Lung (tissue), 12 donors: ENCODE data around the gene TBCD. TPM values are rescaled to one million over a fixed set of nuclear protein-coding genes. Genes with fewer than 3 reads are reported as not detected.

ENCODE experiments used
- ATAC-seq: fragments of 200-7000 bp; cut with Tn5 transposase; one replicate; pipeline ENCODE4 v1.9.1; 2020; ENCODE audit warnings: moderate number of reproducible peaks; ENCODE audit not compliant: insufficient read depth, low FRiP score
- DNase-seq, 3 donors: peaks; one replicate each; pipeline ENCODE4 v3.0.0-alpha.2; 2013 to 2017
- H3K27ac ChIP-seq, 2 donors: one replicate each; pipeline ENCODE4 v1.5.1; 2013; ENCODE audit warnings: mild to moderate bottlenecking in 2 of 2, moderate library complexity in 2 of 2, control low read depth in 1 of 2, inconsistent platforms in 1 of 2, low read depth in 1 of 2, low read length in 1 of 2
- H3K27me3 ChIP-seq, 3 donors: one replicate each; pipeline ENCODE4 v1.5.1; 2013; ENCODE audit warnings: low read length in 2 of 3; ENCODE audit not compliant: control insufficient read depth in 3 of 3, insufficient read depth in 3 of 3
- H3K36me3 ChIP-seq, 4 donors: one replicate each; pipeline ENCODE4 v1.5.1; 2013; ENCODE audit warnings: low read length in 4 of 4, mild to moderate bottlenecking in 1 of 4, moderate library complexity in 1 of 4; ENCODE audit not compliant: control insufficient read depth in 4 of 4, insufficient read depth in 4 of 4
- H3K4me1 ChIP-seq, 5 donors: one replicate each; pipeline ENCODE4 v1.5.1; 2013; ENCODE audit warnings: low read length in 5 of 5, mild to moderate bottlenecking in 2 of 5, moderate library complexity in 1 of 5; ENCODE audit not compliant: control insufficient read depth in 5 of 5, insufficient read depth in 5 of 5
- H3K4me3 ChIP-seq: one replicate; pipeline ENCODE4 v1.5.1; 2013; ENCODE audit warnings: mild to moderate bottlenecking, control low read depth, moderate library complexity
- H3K9ac ChIP-seq, 2 donors: one replicate each; pipeline ENCODE4 v1.5.1; 2013; ENCODE audit warnings: low read length in 2 of 2, control low read depth in 1 of 2; ENCODE audit not compliant: insufficient read depth in 1 of 2
- H3K9me3 ChIP-seq, 4 donors: one replicate each; pipeline ENCODE4 v1.5.1; 2013; ENCODE audit warnings: low read length in 3 of 4, mild to moderate bottlenecking in 1 of 4, moderate library complexity in 1 of 4; ENCODE audit not compliant: control insufficient read depth in 4 of 4, insufficient read depth in 3 of 4
- CTCF ChIP-seq: IDR thresholded peaks from 2 replicates; pipeline ENCODE4 v1.5.1; 2012; ENCODE audit warnings: mild to moderate bottlenecking; ENCODE audit errors: control extremely low read depth, extremely low read depth
- WGBS, 2 donors: extraction: QIAGEN DNeasy Blood & Tissue Kit; methylation state at CpG; one replicate each; pipeline ENCODE4 v1.1.7; 2013; 5-methylcytosine and 5-hydroxymethylcytosine counted together
- polyA plus RNA-seq, 2 donors: library from polyadenylated mRNA; stranded (reverse); fragments of 200-250 nt; gene quantifications; one replicate each; pipeline ENCODE4 v1.2.1, GENCODE V29; 2013
- total RNA-seq, 2 donors: library from RNA; depleted of rRNA in 1 of 2; stranded (reverse); fragments of >200 nt in 1 of 2; gene quantifications; one replicate each; pipeline ENCODE4 v1.2.1, GENCODE V29; 2014 to 2021
- donor health status: control.
- donor health status: control.
- donor health status: Bipolar disorder and iron deficiency.
- donor health status: healthy.
- donor health status: DM: yes; HTN: yes; CAD: no.

Gene TBCD
- total and polyA plus RNA-seq, 4 donors = 57.6 to 119 (median 90.3) TPM

GRCh38 chr17:82923366-82924113, 171.7 kb downstream of the TBCD start:
- Histone ChIP-seq H3K4me3 (no peak overlapping the region), H3K36me3 (peaks cover 3 to 54% (median 12%) of the 10 kb centered on the region in 4 donors), H3K9me3 (no peaks in the 10 kb centered on the region), H3K9ac (no peak overlapping the region), H3K27me3 (no peaks in the 10 kb centered on the region), H3K27ac (no peak overlapping the region), H3K4me1 (no peaks in the 10 kb centered on the region)
- no peak for ATAC-seq
- no peak for DNase-seq
- 85 to 90% methylated on average over 25 of the region's 25 CpGs for WGBS, 2 donors
- no peak for TF ChIP-seq CTCF

- no peak for DNase-seq
- Histone ChIP-seq H3K27ac (no peak overlapping the region), H3K4me3 (no peak overlapping the region), H3K9ac (no peak overlapping the region), H3K27me3 (no peaks in the 10 kb centered on the region), H3K9me3 (no peaks in the 10 kb centered on the region), H3K4me1 (no peaks in the 10 kb centered on the region), H3K36me3 (peaks cover 6 to 60% (median 16%) of the 10 kb centered on the region in 4 donors)
- no peak for TF ChIP-seq CTCF
- no peak for ATAC-seq
- WGBS, 2 donors = 95 to 96% methylated on average over 13 of the region's 13 CpGs
Observed at GRCh38 chr17:82924214-82924613, 172.3 kb downstream of the TBCD start.

- Histone ChIP-seq H3K9me3 (no peaks in the 10 kb centered on the region), H3K27me3 (no peaks in the 10 kb centered on the region), H3K4me3 (no peak overlapping the region), H3K4me1 (no peaks in the 10 kb centered on the region), H3K27ac (no peak overlapping the region), H3K9ac (no peak overlapping the region), H3K36me3 (peaks cover 7 to 64% (median 19%) of the 10 kb centered on the region in 4 donors)
- no peak for TF ChIP-seq CTCF
- no peak for ATAC-seq
- 91 to 96% methylated on average over 19 of the region's 19 CpGs for WGBS, 2 donors
- DNase-seq = no peak
Observed at GRCh38 chr17:82924812-82925211, 172.9 kb downstream of the TBCD start.
